ENCODE measurements around the gene QRSL1. TPM values are rescaled to one million over a fixed set of nuclear protein-coding genes. Genes with fewer than 3 reads are reported as not detected.
A peak's percentile ranks its signal among the peaks of the same experiment; 100 is the strongest.
"Not testable (repeated sequence)": the region's sequence is repeated elsewhere in the genome, so short reads cannot be mapped to it uniquely, and the experiment has no call there.

QRSL1 gene
- total RNA-seq, 1 donor from 2014 or later = 18.4 TPM

DNA sequence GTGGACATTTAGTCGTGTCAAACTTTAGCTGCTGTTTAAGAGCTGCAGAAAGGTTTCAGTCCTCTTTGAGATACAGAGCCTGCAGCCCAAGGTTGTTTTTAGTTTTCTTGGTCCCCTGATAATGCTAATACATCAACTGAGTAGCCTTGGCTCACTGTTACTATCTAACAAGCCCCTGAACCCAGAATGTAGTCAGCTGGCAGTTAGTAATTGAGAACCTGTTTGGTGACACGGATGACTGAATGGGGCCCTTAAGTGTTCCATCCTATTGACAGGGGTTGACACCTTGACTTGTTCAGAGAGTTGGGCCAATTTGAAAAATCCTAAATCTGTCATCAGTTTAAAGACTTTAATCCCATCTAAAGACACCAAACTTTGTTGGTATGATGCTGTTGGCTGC lies 2.9 kb upstream of the QRSL1 start:
- no peak overlapping the region for H3K4me3 ChIP-seq (ENCODE audit: low read depth, low read length)
- no peaks in the 10 kb centered on the region for H3K36me3 ChIP-seq (ENCODE audit: control insufficient read depth, insufficient read depth, low read length)
- TF ChIP-seq, protein P1, sequence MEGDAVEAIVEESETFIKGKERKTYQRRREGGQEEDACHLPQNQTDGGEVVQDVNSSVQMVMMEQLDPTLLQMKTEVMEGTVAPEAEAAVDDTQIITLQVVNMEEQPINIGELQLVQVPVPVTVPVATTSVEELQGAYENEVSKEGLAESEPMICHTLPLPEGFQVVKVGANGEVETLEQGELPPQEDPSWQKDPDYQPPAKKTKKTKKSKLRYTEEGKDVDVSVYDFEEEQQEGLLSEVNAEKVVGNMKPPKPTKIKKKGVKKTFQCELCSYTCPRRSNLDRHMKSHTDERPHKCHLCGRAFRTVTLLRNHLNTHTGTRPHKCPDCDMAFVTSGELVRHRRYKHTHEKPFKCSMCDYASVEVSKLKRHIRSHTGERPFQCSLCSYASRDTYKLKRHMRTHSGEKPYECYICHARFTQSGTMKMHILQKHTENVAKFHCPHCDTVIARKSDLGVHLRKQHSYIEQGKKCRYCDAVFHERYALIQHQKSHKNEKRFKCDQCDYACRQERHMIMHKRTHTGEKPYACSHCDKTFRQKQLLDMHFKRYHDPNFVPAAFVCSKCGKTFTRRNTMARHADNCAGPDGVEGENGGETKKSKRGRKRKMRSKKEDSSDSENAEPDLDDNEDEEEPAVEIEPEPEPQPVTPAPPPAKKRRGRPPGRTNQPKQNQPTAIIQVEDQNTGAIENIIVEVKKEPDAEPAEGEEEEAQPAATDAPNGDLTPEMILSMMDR (IDR thresholded peaks at IDR 0.05; ENCODE audit: insufficient read depth, low read length, poor library complexity, severe bottlenecking) = no peak
- no peaks in the 10 kb centered on the region for H3K27me3 ChIP-seq (ENCODE audit: control insufficient read depth, insufficient read depth, low read length)
- no peak for DNase-seq (ENCODE audit: low read depth)

DNA sequence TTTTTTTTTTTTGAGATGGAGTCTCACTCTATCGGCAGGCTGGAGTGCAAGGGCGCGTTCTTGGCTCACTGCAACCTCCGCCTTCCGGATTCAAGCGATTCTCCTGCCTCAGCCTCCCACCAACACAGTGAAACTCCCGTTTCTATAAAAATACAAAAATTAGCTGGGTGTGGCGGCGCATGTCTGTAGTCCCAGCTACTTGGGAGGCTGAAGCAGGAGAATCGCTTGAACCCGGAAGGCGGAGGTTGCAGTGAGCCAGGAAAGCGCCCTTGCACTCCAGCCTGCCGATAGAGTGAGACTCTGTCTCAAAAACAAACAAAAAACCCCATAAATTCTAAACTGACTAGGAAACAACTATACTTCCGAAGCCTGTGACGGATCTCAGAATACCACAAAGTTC lies 1.6 kb upstream of the QRSL1 start:
- H3K27me3 ChIP-seq (ENCODE audit: control insufficient read depth, insufficient read depth, low read length); DNase-seq (ENCODE audit: low read depth); H3K36me3 ChIP-seq (ENCODE audit: control insufficient read depth, insufficient read depth, low read length); H3K4me3 ChIP-seq (ENCODE audit: low read depth, low read length): not testable (repeated sequence)

GRCh38 chr6:106628658-106629102 lies 698 bp upstream of the QRSL1 start:
- no peak for DNase-seq (ENCODE audit: low read depth)
- Histone ChIP-seq H3K27me3 (ENCODE audit: control insufficient read depth, insufficient read depth, low read length) (no peaks in the 10 kb centered on the region), H3K4me3 (ENCODE audit: low read depth, low read length) (peak overlapping the region; percentile 67), H3K36me3 (ENCODE audit: control insufficient read depth, insufficient read depth, low read length) (no peaks in the 10 kb centered on the region)
- TF ChIP-seq, protein P1 (IDR thresholded peaks at IDR 0.05; ENCODE audit: insufficient read depth, low read length, poor library complexity, severe bottlenecking) = no peak

GRCh38 chr6:106629859-106630163 lies 433 bp downstream of the QRSL1 start:
- DNase-seq (ENCODE audit: low read depth) = no peak
- Histone ChIP-seq H3K27me3 (ENCODE audit: control insufficient read depth, insufficient read depth, low read length) (no peaks in the 10 kb centered on the region), H3K36me3 (ENCODE audit: control insufficient read depth, insufficient read depth, low read length) (no peaks in the 10 kb centered on the region), H3K4me3 (ENCODE audit: low read depth, low read length) (peak overlapping the region; percentile 67)
- TF ChIP-seq, protein P1 (IDR thresholded peaks at IDR 0.05; ENCODE audit: insufficient read depth, low read length, poor library complexity, severe bottlenecking) = no peak

DNA sequence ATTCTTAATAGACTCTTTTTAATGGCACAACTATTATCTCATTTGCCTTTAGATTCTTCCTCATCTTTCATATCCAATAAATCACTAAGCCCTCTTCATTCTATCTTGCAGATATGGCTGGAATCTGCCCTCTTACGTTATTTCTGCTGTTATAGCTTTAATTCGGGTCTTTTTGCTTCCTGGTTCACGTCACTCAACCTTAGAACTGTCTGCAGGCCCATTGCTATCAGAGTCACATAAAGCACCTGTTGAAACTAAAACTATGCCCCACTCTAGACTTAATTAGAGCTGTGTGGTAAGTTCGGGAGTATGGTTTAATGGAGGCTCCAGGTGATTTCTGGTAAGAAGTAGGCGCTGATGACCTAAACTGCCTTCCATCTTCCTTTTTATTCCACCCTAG lies 988 bp downstream of the QRSL1 start:
- TF ChIP-seq, protein P1 (IDR thresholded peaks at IDR 0.05; ENCODE audit: insufficient read depth, low read length, poor library complexity, severe bottlenecking) = no peak
- H3K4me3 ChIP-seq (ENCODE audit: low read depth, low read length) = peak overlapping the region; percentile 67
- no peaks in the 10 kb centered on the region for H3K27me3 ChIP-seq (ENCODE audit: control insufficient read depth, insufficient read depth, low read length)
- no peaks in the 10 kb centered on the region for H3K36me3 ChIP-seq (ENCODE audit: control insufficient read depth, insufficient read depth, low read length)
- DNase-seq (ENCODE audit: low read depth) = no peak

DNA sequence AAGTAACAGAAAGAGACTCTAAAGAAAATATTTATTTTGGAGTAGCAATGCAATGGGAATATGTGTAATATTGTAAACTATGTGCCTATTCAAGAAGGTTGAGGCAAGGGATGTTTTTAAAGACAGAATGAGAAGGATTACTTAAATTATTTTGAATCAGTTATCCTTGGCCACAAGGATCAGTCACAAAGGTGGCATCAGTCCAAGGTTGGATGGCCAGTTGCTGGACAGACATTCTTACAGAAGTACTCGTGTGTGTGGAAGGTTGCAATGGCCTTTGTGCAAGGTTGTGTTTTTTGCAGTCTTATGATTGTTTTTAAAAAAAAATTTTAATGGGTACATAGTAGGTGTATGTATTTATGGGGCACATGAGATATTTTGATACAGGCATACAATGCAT lies 2.0 kb downstream of the QRSL1 start:
- Histone ChIP-seq H3K36me3 (ENCODE audit: control insufficient read depth, insufficient read depth, low read length) (no peaks in the 10 kb centered on the region), H3K27me3 (ENCODE audit: control insufficient read depth, insufficient read depth, low read length) (no peaks in the 10 kb centered on the region), H3K4me3 (ENCODE audit: low read depth, low read length) (no peak overlapping the region)
- TF ChIP-seq, protein P1 (IDR thresholded peaks at IDR 0.05; ENCODE audit: insufficient read depth, low read length, poor library complexity, severe bottlenecking) = no peak
- DNase-seq (ENCODE audit: low read depth) = no peak

Measured in kidney epithelial cell (primary cell).